MM.1S (cell line): ENCODE data around the gene ANKHD1.

Source experiments
- DNase-seq: peaks from one replicate; pipeline ENCODE4 v3.0.0-alpha.2; 2015
- H2AFZ ChIP-seq: fragments of 300-600 bp; sonication (generic); 2 replicates; pipeline ENCODE4 v1.6.0; 2016; ENCODE audit warnings: antibody characterized with exemption, low read length
- H3F3A ChIP-seq: fragments of 300-600 bp; sonication (generic); 2 replicates; pipeline ENCODE4 v1.6.1; 2016; ENCODE audit warnings: mild to moderate bottlenecking, antibody characterized with exemption, low read length, moderate library complexity, mixed read lengths; ENCODE audit not compliant: insufficient read depth
- H3K27ac ChIP-seq: fragments of 300-600 bp; sonication (generic); 2 replicates; pipeline ENCODE4 v1.5.1; 2016; ENCODE audit warnings: mild to moderate bottlenecking, low read length
- H3K27me3 ChIP-seq: fragments of 300-600 bp; sonication (generic); replicated peaks from 2 replicates; pipeline ENCODE4 v1.6.0; 2016; ENCODE audit warnings: low read length; ENCODE audit not compliant: insufficient read depth
- H3K36me3 ChIP-seq: fragments of 300-600 bp; sonication (generic); replicated peaks from 2 replicates; pipeline ENCODE4 v1.6.1; 2016; ENCODE audit warnings: mild to moderate bottlenecking, low read length, mixed read lengths; ENCODE audit not compliant: insufficient read depth
- H3K4me1 ChIP-seq: fragments of 300-600 bp; sonication (generic); 2 replicates; pipeline ENCODE4 v1.6.1; 2016; ENCODE audit warnings: low read length, mixed read lengths
- H3K4me2 ChIP-seq: fragments of 300-600 bp; sonication (generic); 2 replicates; pipeline ENCODE4 v1.6.0; 2016; ENCODE audit warnings: low read depth, low read length
- H3K4me3 ChIP-seq: fragments of 300-600 bp; sonication (generic); 2 replicates; pipeline ENCODE4 v1.5.1; 2016; ENCODE audit warnings: low read length, mixed read lengths
- H3K79me2 ChIP-seq: fragments of 300-600 bp; sonication (generic); 2 replicates; pipeline ENCODE4 v1.6.1; 2016; ENCODE audit warnings: mixed run types, low read length, mixed read lengths
- H3K9ac ChIP-seq: fragments of 300-600 bp; sonication (generic); 2 replicates; pipeline ENCODE4 v1.6.1; 2016; ENCODE audit warnings: low read length, mixed read lengths
- H3K9me2 ChIP-seq: fragments of 300-600 bp; sonication (generic); replicated peaks from 2 replicates; pipeline ENCODE4 v1.6.1; 2016; ENCODE audit warnings: mild to moderate bottlenecking, low read length, mixed read lengths; ENCODE audit not compliant: insufficient read depth
- H3K9me3 ChIP-seq: fragments of 300-600 bp; sonication (generic); replicated peaks from 2 replicates; pipeline ENCODE4 v1.6.1; 2016; ENCODE audit warnings: mild to moderate bottlenecking, low read length, mixed read lengths; ENCODE audit not compliant: insufficient read depth
- H4K20me1 ChIP-seq: fragments of 300-600 bp; sonication (generic); 2 replicates; pipeline ENCODE4 v1.6.1; 2016; ENCODE audit warnings: mild to moderate bottlenecking, low read length, moderate library complexity, mixed read lengths; ENCODE audit not compliant: insufficient read depth
- EZH2 ChIP-seq: fragments of 300-600 bp; sonication (generic); optimal IDR thresholded peaks from 2 replicates; pipeline ENCODE3; 2017; ENCODE audit warnings: low read depth, mild to moderate bottlenecking, antibody characterized with exemption, low read length, mixed read lengths
- EZH2phosphoT487 ChIP-seq: fragments of 300-600 bp; sonication (generic); IDR thresholded peaks from 2 replicates; pipeline ENCODE4 v1.6.1; 2018; ENCODE audit warnings: antibody characterized with exemption, low read length
- TF ChIP-seq, protein P1 (sequence below): fragments of 300-600 bp; sonication (generic); IDR thresholded peaks from 2 replicates; pipeline ENCODE4 v1.5.1; 2016; ENCODE audit warnings: antibody characterized with exemption, low read length, mixed read lengths

The ANKHD1 gene

DNA sequence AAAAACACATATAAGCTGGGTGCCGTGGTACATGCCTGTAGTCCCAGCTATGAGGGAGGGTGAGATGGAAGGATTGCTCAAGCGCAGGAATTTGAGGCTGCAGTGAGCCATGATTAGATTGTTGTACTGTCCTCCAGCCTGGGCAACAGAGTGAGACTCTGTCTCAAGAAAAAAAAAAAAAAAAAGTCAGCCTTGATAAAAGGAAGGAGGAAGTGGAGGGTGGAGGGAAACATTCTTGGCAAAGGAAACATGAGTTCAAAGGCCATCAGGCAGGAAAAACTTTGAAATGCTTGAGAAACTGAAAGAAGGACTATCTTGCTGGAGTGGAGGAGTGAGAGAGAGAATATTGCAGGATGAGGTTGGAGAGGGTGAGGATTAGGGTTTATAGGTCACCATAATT, 18.3 kb upstream of the ANKHD1 start:
- H3K27ac ChIP-seq = no peak overlapping the region
- H3K27me3 ChIP-seq = no peaks in the 10 kb centered on the region
- no peak for DNase-seq
- H3K9ac ChIP-seq = no peak overlapping the region
- H3K79me2 ChIP-seq = no peaks in the 10 kb centered on the region
- no peaks in the 10 kb centered on the region for H3K9me2 ChIP-seq
- no peak overlapping the region for H3K4me2 ChIP-seq
- H3K36me3 ChIP-seq = no peaks in the 10 kb centered on the region
- H3K9me3 ChIP-seq = no peaks in the 10 kb centered on the region
- H2AFZ ChIP-seq = no peak overlapping the region
- TF ChIP-seq, protein P1, sequence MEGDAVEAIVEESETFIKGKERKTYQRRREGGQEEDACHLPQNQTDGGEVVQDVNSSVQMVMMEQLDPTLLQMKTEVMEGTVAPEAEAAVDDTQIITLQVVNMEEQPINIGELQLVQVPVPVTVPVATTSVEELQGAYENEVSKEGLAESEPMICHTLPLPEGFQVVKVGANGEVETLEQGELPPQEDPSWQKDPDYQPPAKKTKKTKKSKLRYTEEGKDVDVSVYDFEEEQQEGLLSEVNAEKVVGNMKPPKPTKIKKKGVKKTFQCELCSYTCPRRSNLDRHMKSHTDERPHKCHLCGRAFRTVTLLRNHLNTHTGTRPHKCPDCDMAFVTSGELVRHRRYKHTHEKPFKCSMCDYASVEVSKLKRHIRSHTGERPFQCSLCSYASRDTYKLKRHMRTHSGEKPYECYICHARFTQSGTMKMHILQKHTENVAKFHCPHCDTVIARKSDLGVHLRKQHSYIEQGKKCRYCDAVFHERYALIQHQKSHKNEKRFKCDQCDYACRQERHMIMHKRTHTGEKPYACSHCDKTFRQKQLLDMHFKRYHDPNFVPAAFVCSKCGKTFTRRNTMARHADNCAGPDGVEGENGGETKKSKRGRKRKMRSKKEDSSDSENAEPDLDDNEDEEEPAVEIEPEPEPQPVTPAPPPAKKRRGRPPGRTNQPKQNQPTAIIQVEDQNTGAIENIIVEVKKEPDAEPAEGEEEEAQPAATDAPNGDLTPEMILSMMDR = no peak
- TF ChIP-seq EZH2phosphoT487 (no peak), EZH2 (no peak)
- H3F3A ChIP-seq = no peaks in the 10 kb centered on the region
- H3K4me1 ChIP-seq = no peaks in the 10 kb centered on the region
- H3K4me3 ChIP-seq = no peak overlapping the region
- no peaks in the 10 kb centered on the region for H4K20me1 ChIP-seq

DNA sequence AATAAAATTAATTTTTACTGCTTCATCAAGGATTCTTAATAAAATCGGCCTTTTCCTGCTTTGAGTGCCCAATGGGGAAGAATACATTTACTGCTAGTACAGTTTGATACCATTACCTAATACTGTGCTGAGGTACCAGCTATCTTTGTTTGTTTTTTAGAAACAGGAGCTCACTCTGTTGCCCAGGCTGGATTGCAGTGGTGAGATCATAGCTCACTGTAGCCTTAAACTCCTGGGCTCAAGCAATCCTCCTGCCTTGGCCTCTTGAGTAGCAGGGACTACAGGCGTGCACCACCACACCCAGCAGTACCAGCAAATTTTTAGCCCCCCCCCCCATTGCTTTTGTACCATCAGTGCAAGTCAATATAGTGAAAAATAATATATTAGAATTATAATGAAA, 13.6 kb upstream of the ANKHD1 start:
- H3K4me3 ChIP-seq = no peak overlapping the region
- no peaks in the 10 kb centered on the region for H3K79me2 ChIP-seq
- H3K4me1 ChIP-seq = no peaks in the 10 kb centered on the region
- H2AFZ ChIP-seq = no peak overlapping the region
- no peak for DNase-seq
- H4K20me1 ChIP-seq = no peaks in the 10 kb centered on the region
- H3K9ac ChIP-seq = no peak overlapping the region
- H3K9me2 ChIP-seq = no peaks in the 10 kb centered on the region
- no peak overlapping the region for H3K27ac ChIP-seq
- H3K27me3 ChIP-seq = no peaks in the 10 kb centered on the region
- H3K4me2 ChIP-seq = no peak overlapping the region
- TF ChIP-seq, protein P1 = no peak
- TF ChIP-seq EZH2 = no peak
- no peak for TF ChIP-seq EZH2phosphoT487
- no peaks in the 10 kb centered on the region for H3K9me3 ChIP-seq
- H3K36me3 ChIP-seq = no peaks in the 10 kb centered on the region
- H3F3A ChIP-seq = no peaks in the 10 kb centered on the region

DNA sequence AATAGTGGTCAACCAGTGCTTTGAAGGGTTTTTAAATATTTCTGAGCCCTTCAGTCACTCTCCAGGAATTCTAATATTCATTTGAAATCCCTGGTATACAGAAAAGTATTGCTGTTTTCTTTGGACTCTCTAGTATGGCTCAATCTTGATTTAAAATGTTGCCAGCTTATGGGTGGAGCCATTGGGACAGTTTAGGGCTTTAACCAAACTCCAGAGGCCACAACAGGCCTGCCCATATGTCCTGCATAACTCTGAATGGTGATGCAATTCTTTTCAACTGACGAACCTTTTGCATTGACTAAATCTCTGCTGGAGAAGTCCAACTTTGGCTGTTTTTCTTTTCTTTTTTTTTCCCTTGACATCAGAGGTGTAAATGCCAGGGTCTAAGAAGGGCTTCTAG, 10.3 kb upstream of the ANKHD1 start:
- no peaks in the 10 kb centered on the region for H3K9me2 ChIP-seq
- no peak overlapping the region for H3K4me2 ChIP-seq
- no peak overlapping the region for H3K9ac ChIP-seq
- H3K4me1 ChIP-seq = no peaks in the 10 kb centered on the region
- no peaks in the 10 kb centered on the region for H3K9me3 ChIP-seq
- H4K20me1 ChIP-seq = no peaks in the 10 kb centered on the region
- H3K27me3 ChIP-seq = no peaks in the 10 kb centered on the region
- DNase-seq = no peak
- no peaks in the 10 kb centered on the region for H3K79me2 ChIP-seq
- H3F3A ChIP-seq = no peaks in the 10 kb centered on the region
- TF ChIP-seq EZH2phosphoT487 (no peak), EZH2 (no peak)
- TF ChIP-seq, protein P1 = no peak
- H3K27ac ChIP-seq = no peak overlapping the region
- H3K4me3 ChIP-seq = no peak overlapping the region
- H2AFZ ChIP-seq = no peak overlapping the region
- H3K36me3 ChIP-seq = no peaks in the 10 kb centered on the region
